Ovary (tissue), 9 donors: Measurements from ENCODE around the gene NR4A1. TPM values are rescaled to one million over a fixed set of nuclear protein-coding genes. Genes with fewer than 3 reads are reported as not detected.

Experiments
- DNase-seq, 5 donors: peaks; one replicate each; pipeline ENCODE4 v3.0.0-alpha.2; 2019 to 2020
- H3K27ac ChIP-seq, 2 donors: fragments of 200-600 bp; one replicate each; pipeline versions ENCODE4 v1.5.1 to v1.8.0; 2019 to 2022
- H3K27me3 ChIP-seq: fragments of 200-600 bp; one replicate; pipeline ENCODE4 v1.8.0; 2022
- H3K36me3 ChIP-seq: fragments of 200-600 bp; sonication (generic); one replicate; pipeline ENCODE4 v1.5.1; 2019
- H3K4me1 ChIP-seq: one replicate; pipeline ENCODE4 v1.8.1; 2013; ENCODE audit warnings: mild to moderate bottlenecking, moderate library complexity; ENCODE audit not compliant: insufficient read depth
- H3K4me3 ChIP-seq: fragments of 200-600 bp; sonication (generic); one replicate; pipeline ENCODE4 v1.5.1; 2017
- H3K9me3 ChIP-seq, 2 donors: fragments of 200-600 bp in 1 of 2; sonication (generic) in 1 of 2; one replicate each; pipeline versions ENCODE4 v1.5.1 to v1.8.1; 2013 to 2019; ENCODE audit warnings: mild to moderate bottlenecking in 1 of 2, moderate library complexity in 1 of 2
- CTCF ChIP-seq, 3 donors: fragments of 450-650 bp in 2 of 3; fragments of 200-600 bp in 1 of 3; IDR thresholded peaks; one replicate each; pipeline versions ENCODE4 v1.5.1 to v1.8.0; 2016 to 2022; ENCODE audit warnings: antibody characterized with exemption in 3 of 3, mild to moderate bottlenecking in 1 of 3
- EP300 ChIP-seq: sonication (generic); formaldehyde crosslinking; IDR thresholded peaks from one replicate; pipeline ENCODE4 v1.6.1; 2017; ENCODE audit warnings: antibody characterized with exemption
- POLR2A ChIP-seq: fragments of 450-650 bp; IDR thresholded peaks from one replicate; pipeline ENCODE4 v1.6.1; 2017; ENCODE audit warnings: antibody characterized with exemption, mild to moderate bottlenecking, moderate library complexity
- WGBS, 3 donors: extraction: QIAGEN DNeasy Blood & Tissue Kit in 1 of 3; methylation state at CpG; one replicate each; pipeline versions ENCODE4 v1.1.5 to v1.1.7; 2013 to 2017; 5-methylcytosine and 5-hydroxymethylcytosine counted together
- intact Hi-C, 4 donors: fragments of 100-400 bp; cut with DNase I; formaldehyde crosslinking; loops; one replicate each; pipeline versions ENCODE4 v1.11.0 to v1.15.1; 2022 to 2023
- polyA plus RNA-seq, 2 donors: library from polyadenylated mRNA; stranded (reverse); fragments of 200-250 nt in 1 of 2; fragments of 350-450 nt in 1 of 2; fragmentation: Illumina TruSeq in 1 of 2; extraction: RNeasy Lipid Tissue Mini Kit (QIAGEN cat#74804) in 1 of 2; gene quantifications; one replicate each; pipeline ENCODE4 v1.2.3, GENCODE V29; 2013 to 2014
- total RNA-seq, 7 donors: library from RNA; depleted of rRNA in 2 of 7; stranded (reverse); fragments of >200 nt in 2 of 7; fragmentation: NEBNext Ultra II Directional in 3 of 7; extraction: Animal tissue kit (Norgen Biotek cat#: 25700) in 3 of 7; gene quantifications; one replicate each; pipeline versions ENCODE4 v1.1.0 to v1.2.4, GENCODE V29; 2016 to 2023
- donor health status: DM: no; HTN: no; CAD: no; lungs with moderate emphysema.
- donor health status: DM: no; HTN: no; CAD: no.
- donor health status: Bipolar disorder and iron deficiency.
- donor health status: DM: yes; HTN: yes; CAD: no.
- donor health status: DM: no; HTN: no; CAD: no.
- donor health status: DM: yes; HTN: yes; CAD: no.

NR4A1 gene
- total and polyA plus RNA-seq, 9 donors: 41.7 to 1,603 (median 246) TPM

- DNase-seq: peak; percentile 88 to 94 (median 93)
- Histone ChIP-seq H3K27ac (peak overlapping the region in 1 of 2 donors; percentile 9), H3K4me1 (peaks cover 8% of the 10 kb centered on the region), H3K4me3 (peak overlapping the region; percentile 34), H3K27me3 (no peaks in the 10 kb centered on the region), H3K9me3 (no peaks in the 10 kb centered on the region), H3K36me3 (no peaks in the 10 kb centered on the region)
- TF ChIP-seq CTCF (IDR thresholded peaks at IDR 0.05): peak; percentile 96 to 99 (median 99)
- TF ChIP-seq POLR2A: peak; percentile 11
- TF ChIP-seq EP300: no peak
- intact Hi-C loops: loop anchor here in 2 of 4 donors (2.0 kb wide), 1 partner anchor 21 kb away; no protein-coding TSS in a partner anchor
- 0 to 2% (median 1%) methylated on average over 44 to 70 of the region's 70 CpGs for WGBS, 3 donors
Measured at GRCh38 chr12:52023182-52023975, 27.9 kb upstream of the NR4A1 start.

- intact Hi-C loops: loop anchor here (2.0 kb wide), 3 partner anchors 19 to 59 kb away; no protein-coding TSS in a partner anchor
- TF ChIP-seq POLR2A (no peak), CTCF (IDR thresholded peaks at IDR 0.05) (peak in 2 of 3 donors; percentile 5 to 51)
- Histone ChIP-seq H3K27me3 (no peaks in the 10 kb centered on the region), H3K9me3 (no peaks in the 10 kb centered on the region), H3K4me3 (peak overlapping the region; percentile 34), H3K4me1 (peaks cover 8% of the 10 kb centered on the region), H3K27ac (peak overlapping the region in 1 of 2 donors; percentile 9), H3K36me3 (no peaks in the 10 kb centered on the region)
- WGBS, 3 donors: 26 to 27% (median 26%) methylated on average over 20 of the region's 20 CpGs
- DNase-seq: no peak
Measured at GRCh38 chr12:52023976-52024688, 27.1 kb upstream of the NR4A1 start.

- 65 to 73% (median 71%) methylated on average over 15 of the region's 15 CpGs for WGBS, 3 donors
- Histone ChIP-seq H3K27ac (peak overlapping the region in 1 of 2 donors; percentile 35), H3K9me3 (no peaks in the 10 kb centered on the region), H3K27me3 (no peaks in the 10 kb centered on the region), H3K4me3 (no peak overlapping the region), H3K4me1 (peaks cover 8% of the 10 kb centered on the region), H3K36me3 (no peaks in the 10 kb centered on the region)
- intact Hi-C loops: loop anchor here (1.0 to 5.0 kb wide), 4 partner anchors 20 to 58 kb away; partner anchors contain the start of gene ATG101 (in 1 of the 4)
- peak in 1 of 5 donors; percentile 37 for DNase-seq
- TF ChIP-seq POLR2A (no peak), EP300 (no peak), CTCF (IDR thresholded peaks at IDR 0.05) (no peak)
Measured at GRCh38 chr12:52024845-52025230, 26.4 kb upstream of the NR4A1 start.

GRCh38 chr12:52026263-52026662 is 25.0 kb upstream of the NR4A1 start:
- TF ChIP-seq POLR2A (no peak), EP300 (no peak), CTCF (IDR thresholded peaks at IDR 0.05) (no peak)
- H3K4me3 ChIP-seq: no peak overlapping the region
- intact Hi-C loops: loop anchor here in 1 of 4 donors (5.0 kb wide), 1 partner anchor 41 kb away; the partner anchor contains the start of gene ATG101
- no peak for DNase-seq
- no peaks in the 10 kb centered on the region for H3K27me3 ChIP-seq
- H3K36me3 ChIP-seq: no peaks in the 10 kb centered on the region
- H3K27ac ChIP-seq: no peak overlapping the region
- no peaks in the 10 kb centered on the region for H3K9me3 ChIP-seq
- H3K4me1 ChIP-seq: peaks cover 8% of the 10 kb centered on the region
- 8 to 36% (median 13%) methylated on average over 5 of the region's 5 CpGs for WGBS, 3 donors
